ENCODE results near the gene ATP2B2.
"Not testable (repeated sequence)": the region's sequence is repeated elsewhere in the genome, so short reads cannot be mapped to it uniquely, and the experiment has no call there.

The ATP2B2 gene

DNA sequence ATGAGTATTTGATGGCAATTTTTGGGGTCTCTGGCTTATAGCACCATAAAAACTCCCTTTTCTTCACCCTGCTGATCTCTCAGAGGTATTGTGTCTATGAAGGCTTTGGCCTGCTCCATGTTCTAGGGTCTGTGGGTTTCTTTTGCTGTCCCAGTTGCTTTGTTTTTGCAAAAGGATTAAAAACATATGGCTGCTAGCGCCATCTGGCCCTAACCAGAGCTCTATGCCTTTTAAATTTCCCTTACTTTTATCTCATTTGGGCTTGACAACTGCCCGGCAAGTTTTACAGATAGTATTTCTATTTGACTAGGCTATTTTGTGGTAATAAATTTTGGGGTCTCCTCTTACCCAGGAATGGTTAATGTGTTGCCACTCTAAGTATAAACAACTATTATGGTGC lies 206.2 kb downstream of the ATP2B2 start:
- Histone ChIP-seq H3K4me1 (ENCODE audit: control insufficient read depth, insufficient read depth, low read length) (no peaks in the 10 kb centered on the region), H3K27me3 (ENCODE audit: control insufficient read depth, insufficient read depth, low read length) (no peaks in the 10 kb centered on the region), H3K36me3 (ENCODE audit: control insufficient read depth, insufficient read depth, low read length) (peaks cover 22% of the 10 kb centered on the region), H3K9me3 (ENCODE audit: control insufficient read depth, low read length) (no peaks in the 10 kb centered on the region), H3K9ac (ENCODE audit: low read length) (no peak overlapping the region), H3K4me3 (ENCODE audit: low read length) (no peak overlapping the region)

DNA sequence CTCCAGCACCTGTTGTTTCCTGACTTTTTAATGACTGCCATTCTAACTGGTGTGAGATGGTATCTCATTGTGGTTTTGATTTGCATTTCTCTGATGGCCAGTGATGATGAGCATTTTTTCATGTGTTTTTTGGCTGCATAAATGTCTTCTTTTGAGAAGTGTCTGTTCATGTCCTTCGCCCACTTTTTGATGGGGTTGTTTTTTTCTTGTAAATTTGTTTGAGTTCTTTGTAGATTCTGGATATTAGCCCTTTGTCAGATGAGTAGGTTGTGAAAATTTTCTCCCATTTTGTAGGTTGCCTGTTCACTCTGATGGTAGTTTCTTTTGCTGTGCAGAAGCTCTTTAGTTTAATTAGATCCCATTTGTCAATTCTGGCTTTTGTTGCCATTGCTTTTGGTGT lies 207.3 kb downstream of the ATP2B2 start:
- H3K9ac ChIP-seq (ENCODE audit: low read length); H3K9me3 ChIP-seq (ENCODE audit: control insufficient read depth, low read length); H3K4me3 ChIP-seq (ENCODE audit: low read length); H3K27me3 ChIP-seq (ENCODE audit: control insufficient read depth, insufficient read depth, low read length); H3K4me1 ChIP-seq (ENCODE audit: control insufficient read depth, insufficient read depth, low read length): not testable (repeated sequence)
- H3K36me3 ChIP-seq (ENCODE audit: control insufficient read depth, insufficient read depth, low read length) = peaks cover 12% of the 10 kb centered on the region

DNA sequence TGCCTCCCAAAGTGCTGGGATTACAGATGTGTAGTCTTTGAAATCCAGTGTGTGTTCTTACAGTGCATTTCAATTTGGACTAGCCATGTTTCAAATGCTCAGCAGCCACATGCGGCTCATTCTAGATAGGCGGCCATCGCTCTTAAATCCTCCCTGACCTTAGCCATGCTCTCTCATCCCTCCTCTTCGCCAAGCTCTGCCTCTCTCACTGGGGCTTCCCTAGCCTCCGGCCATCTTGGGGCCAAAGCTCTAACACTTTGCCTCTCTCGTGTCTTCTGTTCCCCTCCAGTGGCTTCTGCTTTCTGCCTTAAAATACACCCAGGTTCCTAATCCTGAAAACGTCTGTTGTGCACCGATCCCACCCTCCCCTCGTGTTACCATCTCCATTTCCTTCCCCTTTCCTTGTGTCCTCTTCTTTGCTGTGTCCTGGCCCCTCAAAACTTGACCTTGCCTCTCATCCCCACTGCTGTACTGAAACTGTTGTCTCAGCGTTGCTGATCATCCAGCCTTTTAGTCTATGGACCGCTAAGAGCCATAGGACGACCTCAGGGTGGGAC lies 211.3 kb downstream of the ATP2B2 start:
- Histone ChIP-seq H3K36me3 (ENCODE audit: control insufficient read depth, insufficient read depth, low read length) (peaks cover 1% of the 10 kb centered on the region), H3K9me3 (ENCODE audit: control insufficient read depth, low read length) (no peaks in the 10 kb centered on the region), H3K9ac (ENCODE audit: low read length) (no peak overlapping the region), H3K4me3 (ENCODE audit: low read length) (no peak overlapping the region), H3K27me3 (ENCODE audit: control insufficient read depth, insufficient read depth, low read length) (no peaks in the 10 kb centered on the region), H3K4me1 (ENCODE audit: control insufficient read depth, insufficient read depth, low read length) (peaks cover 12% of the 10 kb centered on the region)

DNA sequence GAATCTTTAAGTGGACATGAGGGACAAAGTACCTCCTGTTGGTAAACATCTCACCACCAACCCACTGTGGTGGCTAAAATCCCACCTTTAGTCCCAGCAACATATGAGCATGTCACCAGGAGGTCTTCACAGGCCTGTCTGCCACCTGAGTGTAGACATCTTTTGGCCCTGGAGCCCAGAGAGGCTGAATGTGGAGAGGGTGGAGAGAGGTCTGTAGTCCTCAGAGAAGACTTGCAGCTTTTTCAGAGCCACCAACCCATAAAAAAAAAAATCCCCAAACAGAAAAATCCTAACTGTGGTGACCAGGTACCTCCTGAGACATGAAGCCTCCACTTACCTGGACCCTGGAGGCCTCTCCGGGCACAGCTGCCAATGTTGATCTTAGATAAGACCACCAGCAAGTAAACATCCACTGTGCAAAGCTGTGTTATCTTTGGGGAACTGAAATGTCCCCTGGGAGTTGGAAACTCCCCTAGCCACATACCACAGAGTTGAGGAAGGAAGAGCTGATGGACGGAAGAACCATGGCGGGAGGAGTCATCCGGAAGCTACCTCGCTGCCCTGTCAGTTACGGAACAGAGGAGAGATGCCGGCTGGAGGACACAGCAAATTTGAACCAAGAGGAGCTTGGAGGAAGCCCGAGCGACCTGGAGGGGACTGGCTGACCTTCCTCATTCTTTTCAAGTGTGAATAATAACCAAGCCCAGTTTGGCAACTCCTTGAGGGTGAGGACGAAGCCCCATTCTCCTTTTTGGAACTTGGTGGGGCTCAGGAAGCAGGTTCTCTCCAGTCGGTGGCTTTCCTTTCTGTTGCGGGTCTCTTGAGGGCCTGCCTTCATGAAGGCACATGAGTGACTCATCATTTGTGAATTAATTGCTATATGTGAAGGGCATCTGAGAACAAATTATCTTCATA lies 212.6 kb downstream of the ATP2B2 start, which contains the start of gene GHRL:
Gene GHRL, minus strand, starts transcription at position 443 of the 915 bp plus-strand sequence. CDS start 2,767 bp downstream, outside the sequence.
- H3K9me3 ChIP-seq (ENCODE audit: control insufficient read depth, low read length) = no peaks in the 10 kb centered on the region
- peaks cover 12% of the 10 kb centered on the region for H3K4me1 ChIP-seq (ENCODE audit: control insufficient read depth, insufficient read depth, low read length)
- H3K36me3 ChIP-seq (ENCODE audit: control insufficient read depth, insufficient read depth, low read length) = peaks cover 10% of the 10 kb centered on the region
- no peaks in the 10 kb centered on the region for H3K27me3 ChIP-seq (ENCODE audit: control insufficient read depth, insufficient read depth, low read length)
- no peak within 1 kb of the TSS for H3K9ac ChIP-seq (ENCODE audit: low read length)
- H3K4me3 ChIP-seq (ENCODE audit: low read length) = no peak within 1 kb of the TSS

DNA sequence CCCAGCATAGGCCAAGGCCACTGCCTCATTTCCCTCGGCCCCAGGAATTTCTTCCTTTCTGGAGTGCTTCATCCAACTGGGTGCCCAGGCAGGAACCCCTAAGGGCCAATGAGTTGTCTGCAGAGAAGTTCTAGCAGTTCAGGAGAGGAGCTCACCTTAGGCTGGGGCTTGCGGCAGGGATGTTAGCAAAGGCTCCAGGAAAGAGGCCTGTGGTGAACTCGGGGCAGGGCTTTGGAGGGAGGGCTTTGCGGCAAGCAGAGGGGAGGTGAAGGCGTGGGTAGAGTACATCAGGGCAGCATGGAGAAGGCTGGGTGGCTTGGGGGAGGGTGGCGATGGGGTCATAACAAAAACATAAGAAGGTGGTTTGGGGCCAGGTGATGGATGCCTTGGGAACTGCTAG lies 213.7 kb downstream of the ATP2B2 start:
- H3K36me3 ChIP-seq (ENCODE audit: control insufficient read depth, insufficient read depth, low read length) = peaks cover 10% of the 10 kb centered on the region
- H3K27me3 ChIP-seq (ENCODE audit: control insufficient read depth, insufficient read depth, low read length) = no peaks in the 10 kb centered on the region
- no peaks in the 10 kb centered on the region for H3K9me3 ChIP-seq (ENCODE audit: control insufficient read depth, low read length)
- no peak overlapping the region for H3K4me3 ChIP-seq (ENCODE audit: low read length)
- H3K9ac ChIP-seq (ENCODE audit: low read length) = no peak overlapping the region
- peaks cover 12% of the 10 kb centered on the region for H3K4me1 ChIP-seq (ENCODE audit: control insufficient read depth, insufficient read depth, low read length)

DNA sequence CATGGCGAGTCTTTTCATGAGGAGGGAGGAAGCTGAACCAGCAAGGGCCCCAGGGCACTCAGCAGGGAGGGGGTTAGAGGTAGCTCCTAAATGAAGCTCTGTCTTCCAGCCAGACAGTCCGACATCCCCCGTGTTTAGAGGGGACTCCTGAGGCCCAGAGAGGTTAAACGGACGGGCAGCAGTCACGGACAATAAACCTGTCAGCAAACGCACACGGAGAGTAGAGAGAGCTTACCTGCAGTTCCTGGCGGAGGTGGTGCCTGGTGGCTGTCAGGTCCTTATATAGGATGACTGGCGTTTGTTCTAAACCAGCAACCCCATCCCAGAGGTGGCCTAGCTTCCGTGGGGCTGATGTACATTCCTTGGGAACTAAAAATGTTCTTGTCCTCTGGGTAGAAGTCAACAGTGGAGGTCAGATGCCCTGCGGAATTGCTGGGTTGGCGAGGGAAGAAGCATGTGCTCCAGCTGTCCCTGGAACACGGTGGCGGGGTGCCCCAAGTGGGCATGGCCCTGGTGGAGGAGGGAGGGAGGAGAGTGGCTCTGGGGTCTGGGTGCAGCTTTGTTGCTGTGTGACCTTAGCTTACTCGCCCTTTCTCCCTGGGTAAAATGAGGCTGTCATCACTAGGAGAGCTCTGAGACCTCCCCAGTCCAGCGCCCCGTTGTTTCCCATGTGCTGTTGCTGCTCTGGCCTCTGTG lies 214.8 kb downstream of the ATP2B2 start:
- no peak overlapping the region for H3K4me3 ChIP-seq (ENCODE audit: low read length)

GRCh38 chr3:10289787-10290355 lies 215.5 kb downstream of the ATP2B2 start:
- H3K27me3 ChIP-seq (ENCODE audit: control insufficient read depth, insufficient read depth, low read length) = no peaks in the 10 kb centered on the region
- H3K9ac ChIP-seq (ENCODE audit: low read length) = no peak overlapping the region
- no peaks in the 10 kb centered on the region for H3K9me3 ChIP-seq (ENCODE audit: control insufficient read depth, low read length)
- peaks cover 10% of the 10 kb centered on the region for H3K36me3 ChIP-seq (ENCODE audit: control insufficient read depth, insufficient read depth, low read length)
- no peak overlapping the region for H3K4me3 ChIP-seq (ENCODE audit: low read length)
- peaks cover 12% of the 10 kb centered on the region for H3K4me1 ChIP-seq (ENCODE audit: control insufficient read depth, insufficient read depth, low read length)

More for the DNA sequence above, 214.8 kb downstream of the ATP2B2 start:
- no peak overlapping the region for H3K9ac ChIP-seq (ENCODE audit: low read length)
- peaks cover 12% of the 10 kb centered on the region for H3K4me1 ChIP-seq (ENCODE audit: control insufficient read depth, insufficient read depth, low read length)
- H3K27me3 ChIP-seq (ENCODE audit: control insufficient read depth, insufficient read depth, low read length) = no peaks in the 10 kb centered on the region
- no peaks in the 10 kb centered on the region for H3K9me3 ChIP-seq (ENCODE audit: control insufficient read depth, low read length)
- peaks cover 10% of the 10 kb centered on the region for H3K36me3 ChIP-seq (ENCODE audit: control insufficient read depth, insufficient read depth, low read length)

DNA sequence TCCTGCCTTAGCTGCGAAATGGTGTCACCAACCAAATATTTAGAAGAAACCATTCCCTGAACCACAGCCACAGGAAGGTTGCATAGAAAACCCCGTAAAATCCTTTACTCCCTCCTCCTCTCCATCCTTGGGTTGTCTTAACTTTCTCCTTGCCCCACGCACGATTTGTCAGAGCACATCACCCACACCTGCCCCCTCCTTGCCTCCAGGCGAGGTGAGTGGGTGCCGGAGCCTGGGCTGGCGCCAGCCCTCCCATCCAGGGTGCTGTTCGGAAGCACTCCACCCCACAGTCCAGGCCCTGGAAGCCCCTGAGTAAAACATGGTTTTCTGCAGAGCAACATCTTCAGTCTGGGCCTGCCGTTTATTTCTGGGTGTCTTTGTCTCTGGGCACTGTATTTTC lies 216.3 kb downstream of the ATP2B2 start:
- Histone ChIP-seq H3K4me3 (ENCODE audit: low read length) (no peak overlapping the region), H3K27me3 (ENCODE audit: control insufficient read depth, insufficient read depth, low read length) (no peaks in the 10 kb centered on the region), H3K36me3 (ENCODE audit: control insufficient read depth, insufficient read depth, low read length) (peaks cover 10% of the 10 kb centered on the region), H3K9ac (ENCODE audit: low read length) (no peak overlapping the region), H3K9me3 (ENCODE audit: control insufficient read depth, low read length) (no peaks in the 10 kb centered on the region), H3K4me1 (ENCODE audit: control insufficient read depth, insufficient read depth, low read length) (peaks cover 12% of the 10 kb centered on the region)

DNA sequence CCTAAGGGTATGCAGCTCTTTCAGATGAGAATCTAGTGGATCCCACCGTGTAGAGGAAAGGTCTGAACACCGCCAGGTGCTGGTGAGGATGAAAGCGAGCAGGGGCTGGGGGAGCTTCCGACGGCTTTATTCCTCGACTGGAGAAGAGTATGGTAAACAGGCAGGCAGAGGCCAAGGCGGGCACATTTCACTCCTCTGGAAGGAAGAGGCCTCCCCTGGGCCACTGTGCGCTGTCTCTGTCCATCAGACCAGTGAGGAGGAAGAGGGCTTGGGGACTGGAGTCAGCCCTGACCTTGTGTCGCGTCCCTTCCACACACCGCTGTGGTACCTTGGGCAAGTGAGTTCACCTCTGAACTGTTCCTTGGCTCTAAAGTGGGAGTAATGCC lies 216.8 kb downstream of the ATP2B2 start:
- H3K27me3 ChIP-seq (ENCODE audit: control insufficient read depth, insufficient read depth, low read length) = no peaks in the 10 kb centered on the region
- peaks cover 12% of the 10 kb centered on the region for H3K4me1 ChIP-seq (ENCODE audit: control insufficient read depth, insufficient read depth, low read length)
- H3K4me3 ChIP-seq (ENCODE audit: low read length) = no peak overlapping the region
- H3K9me3 ChIP-seq (ENCODE audit: control insufficient read depth, low read length) = no peaks in the 10 kb centered on the region
- no peak overlapping the region for H3K9ac ChIP-seq (ENCODE audit: low read length)
- H3K36me3 ChIP-seq (ENCODE audit: control insufficient read depth, insufficient read depth, low read length) = peaks cover 10% of the 10 kb centered on the region

DNA sequence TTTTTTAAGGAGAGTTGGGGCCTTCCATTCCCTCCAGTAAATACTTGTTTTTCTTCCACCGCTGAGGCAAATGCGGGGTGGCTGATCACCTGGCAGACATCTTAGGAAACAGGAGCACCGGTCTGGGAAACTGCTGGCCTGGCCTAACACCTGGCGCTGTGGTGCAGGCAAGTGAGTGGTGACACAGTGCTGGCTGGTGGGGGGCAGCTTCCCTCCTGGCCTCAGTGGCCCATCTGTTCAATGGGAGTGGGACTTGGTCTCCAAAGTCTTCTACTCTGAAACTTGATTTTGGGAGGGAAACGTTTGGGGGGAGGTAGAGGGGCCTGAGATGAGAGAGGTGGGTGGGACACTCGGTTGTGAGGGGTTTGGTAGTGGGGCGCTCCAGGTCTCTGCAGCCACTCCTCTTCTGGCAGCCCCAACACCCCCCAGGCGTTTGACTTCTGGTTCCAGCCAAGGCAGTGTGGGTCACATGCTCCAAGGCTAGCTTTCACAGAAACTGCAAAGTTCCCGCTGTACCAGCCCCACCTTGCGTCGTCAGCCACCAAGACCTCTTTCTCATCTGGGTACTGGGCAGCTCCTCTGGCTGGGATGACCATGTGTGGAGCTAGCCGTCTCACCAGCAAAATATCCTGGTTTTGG lies 217.3 kb downstream of the ATP2B2 start:
- peaks cover 10% of the 10 kb centered on the region for H3K4me1 ChIP-seq (ENCODE audit: control insufficient read depth, insufficient read depth, low read length)
- peaks cover 10% of the 10 kb centered on the region for H3K36me3 ChIP-seq (ENCODE audit: control insufficient read depth, insufficient read depth, low read length)
- no peaks in the 10 kb centered on the region for H3K27me3 ChIP-seq (ENCODE audit: control insufficient read depth, insufficient read depth, low read length)
- no peaks in the 10 kb centered on the region for H3K9me3 ChIP-seq (ENCODE audit: control insufficient read depth, low read length)
- no peak overlapping the region for H3K9ac ChIP-seq (ENCODE audit: low read length)
- H3K4me3 ChIP-seq (ENCODE audit: low read length) = no peak overlapping the region

GRCh38 chr3:10286596-10287295 lies 218.6 kb downstream of the ATP2B2 start:
- Histone ChIP-seq H3K4me3 (ENCODE audit: low read length) (no peak overlapping the region), H3K36me3 (ENCODE audit: control insufficient read depth, insufficient read depth, low read length) (peaks cover 10% of the 10 kb centered on the region), H3K9me3 (ENCODE audit: control insufficient read depth, low read length) (no peaks in the 10 kb centered on the region), H3K4me1 (ENCODE audit: control insufficient read depth, insufficient read depth, low read length) (no peaks in the 10 kb centered on the region), H3K9ac (ENCODE audit: low read length) (no peak overlapping the region), H3K27me3 (ENCODE audit: control insufficient read depth, insufficient read depth, low read length) (no peaks in the 10 kb centered on the region)
